Kidney tubule cell (primary cell): Measurements from ENCODE around the gene SLC36A1.
"Not testable (repeated sequence)": the region's sequence is repeated elsewhere in the genome, so short reads cannot be mapped to it uniquely, and the experiment has no call there.

Experiments used
- DNase-seq: peaks from one replicate; pipeline ENCODE4 v3.0.0-alpha.2; 2018; ENCODE audit warnings: low spot score

The SLC36A1 gene

DNA sequence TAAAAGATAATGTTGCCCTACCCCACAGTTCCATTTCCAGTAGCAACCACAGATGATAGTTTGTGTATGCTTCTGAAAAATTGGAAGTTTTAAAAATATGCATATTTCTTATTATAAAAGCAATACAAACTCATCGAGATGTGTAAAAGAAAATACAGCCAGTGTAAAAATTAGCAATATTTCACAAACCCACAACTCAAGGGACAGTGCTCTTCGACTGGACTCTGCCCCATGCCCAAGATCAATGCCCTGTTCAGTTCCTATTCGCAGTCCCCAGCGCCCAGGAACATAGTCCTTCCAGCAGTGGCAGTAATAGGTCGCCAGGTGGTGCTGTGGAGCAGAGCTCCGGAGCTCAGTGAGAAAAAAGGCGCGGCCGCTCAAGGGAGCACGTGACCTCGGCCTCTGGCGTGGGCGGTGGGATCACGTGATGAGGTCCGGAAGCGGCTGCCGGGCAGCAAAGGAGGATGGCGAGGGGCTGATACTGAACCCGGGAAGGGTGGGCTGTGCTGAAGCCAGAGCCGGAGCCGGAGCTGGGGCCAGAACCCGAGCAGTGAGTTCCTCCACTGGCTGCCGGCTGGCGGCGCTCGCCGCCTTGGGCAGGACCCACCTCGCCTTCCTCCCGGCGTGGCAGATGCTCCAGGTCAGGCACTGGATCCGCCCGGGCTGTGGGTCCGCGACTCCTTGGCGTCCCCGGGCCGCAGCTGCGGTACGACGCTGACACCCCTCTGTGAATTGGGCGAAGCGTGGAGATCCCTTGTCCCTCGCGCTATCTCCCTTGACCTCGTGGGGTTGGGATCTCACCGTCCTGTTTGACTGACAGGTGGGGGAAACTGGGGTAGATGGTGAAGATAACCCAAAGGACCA is at the start of gene SLC36A1:
Gene SLC36A1 (plus strand): TSS at position 430 of the 864 bp plus-strand sequence. CDS start 11,190 bp downstream, outside the sequence.
- peak; percentile 89 for DNase-seq

GRCh38 chr5:151405334-151406160 is 41.9 kb upstream of the SLC36A1 start:
- no peak for DNase-seq

GRCh38 chr5:151406322-151406947 is 41.0 kb upstream of the SLC36A1 start:
- DNase-seq, result peak; percentile 31

GRCh38 chr5:151408591-151409230 is 38.7 kb upstream of the SLC36A1 start:
- DNase-seq, result no peak

DNA sequence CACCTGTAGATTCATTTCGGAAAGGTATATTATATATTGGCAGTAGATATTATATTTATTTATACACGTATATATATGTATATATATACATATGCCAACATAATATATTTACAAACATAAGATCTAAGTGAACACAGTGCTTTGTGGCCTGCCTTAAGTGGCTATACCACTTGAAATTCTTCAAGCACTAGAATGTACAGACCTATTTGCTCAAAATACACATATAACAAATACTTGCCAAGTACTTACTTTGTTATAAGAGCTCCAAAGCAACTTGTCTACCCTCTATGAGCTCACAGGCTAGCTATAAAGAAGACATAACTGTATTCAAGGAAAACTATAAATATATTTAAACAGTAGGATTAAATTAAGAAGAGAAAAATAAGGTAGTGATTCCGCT is 33.6 kb upstream of the SLC36A1 start:
- no peak for DNase-seq

DNA sequence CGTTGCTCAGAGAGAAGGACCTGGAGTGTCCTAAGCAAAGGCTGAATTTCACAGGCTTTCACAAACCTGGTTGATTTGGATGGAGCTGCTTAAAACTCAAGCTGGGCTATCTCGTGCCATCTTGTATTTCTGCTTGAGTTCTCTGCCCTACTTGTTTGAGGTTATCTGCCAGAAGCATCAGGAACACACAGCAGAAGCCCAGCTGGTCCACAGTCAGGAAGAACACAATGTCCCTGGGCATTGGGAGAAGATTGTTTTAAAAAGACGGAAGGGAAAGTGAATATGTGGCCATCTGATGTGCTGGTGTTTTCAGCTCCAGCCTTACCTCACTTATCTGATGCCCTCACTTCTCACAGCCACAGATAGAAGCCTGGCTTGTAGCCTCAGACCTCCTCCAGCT is 32.9 kb upstream of the SLC36A1 start:
- no peak for DNase-seq

DNA sequence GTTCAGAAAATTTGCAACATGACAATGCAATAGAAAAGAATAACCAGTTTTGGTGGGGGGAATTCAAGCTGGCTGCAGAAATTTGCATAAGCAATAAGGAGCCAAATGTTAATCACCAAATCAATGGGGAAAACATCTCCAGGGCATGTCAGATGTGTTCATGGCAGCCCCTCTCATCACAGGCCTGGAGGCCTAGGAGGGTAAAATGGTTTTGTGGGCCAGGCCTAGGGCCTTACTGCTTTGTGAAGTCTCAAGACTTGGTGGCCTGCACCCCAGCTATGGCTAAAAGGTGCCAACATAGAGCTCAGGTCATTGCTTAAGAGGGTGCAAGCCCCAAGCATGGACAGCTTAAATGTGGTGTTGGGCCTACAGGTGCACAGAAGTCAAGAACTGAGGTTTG is 29.7 kb upstream of the SLC36A1 start:
- DNase-seq, result no peak

DNA sequence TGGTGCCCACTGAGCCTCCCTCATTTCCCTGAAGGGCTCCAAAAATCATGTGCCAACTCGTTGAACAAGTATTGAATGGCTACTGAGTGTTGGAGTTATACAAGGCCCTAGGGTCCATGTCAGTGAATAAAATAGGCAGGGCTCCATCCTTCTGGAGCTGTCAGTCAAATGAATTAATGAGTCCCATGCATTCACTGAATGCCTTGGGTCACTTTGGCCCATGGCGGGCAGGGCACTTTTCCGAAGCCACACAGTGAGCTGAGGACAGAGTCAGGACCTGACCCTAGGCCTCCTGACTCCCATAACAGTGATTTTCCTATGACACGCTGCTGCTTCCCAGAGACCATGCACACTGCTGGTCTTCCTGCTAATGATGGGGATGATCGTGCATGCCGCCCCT is 27.3 kb upstream of the SLC36A1 start:
- no peak for DNase-seq

GRCh38 chr5:151424892-151425523 is 22.4 kb upstream of the SLC36A1 start:
- DNase-seq, result no peak

DNA sequence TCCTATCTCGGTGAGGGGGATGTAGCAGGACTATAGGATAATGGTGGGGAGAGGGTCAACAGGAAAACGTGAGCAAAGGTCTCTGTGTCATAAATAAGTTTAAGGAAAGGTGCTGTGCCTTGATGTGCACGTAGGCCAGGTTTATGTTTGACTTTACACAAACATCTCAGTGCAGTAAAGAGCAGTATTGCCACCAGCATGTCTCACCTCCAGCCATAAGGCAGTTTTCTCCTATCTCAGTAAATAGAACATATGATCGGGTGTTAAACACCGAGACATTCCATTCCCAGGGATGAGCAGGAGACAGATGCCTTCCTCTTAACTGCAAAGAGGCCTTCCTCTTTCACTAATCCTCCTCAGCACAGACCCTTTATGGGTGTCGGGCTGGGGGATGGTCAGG is 21.1 kb upstream of the SLC36A1 start:
- DNase-seq, result not testable (repeated sequence)

- DNase-seq, result no peak
Measured at GRCh38 chr5:151427258-151427657, 20.1 kb upstream of the SLC36A1 start.

DNA sequence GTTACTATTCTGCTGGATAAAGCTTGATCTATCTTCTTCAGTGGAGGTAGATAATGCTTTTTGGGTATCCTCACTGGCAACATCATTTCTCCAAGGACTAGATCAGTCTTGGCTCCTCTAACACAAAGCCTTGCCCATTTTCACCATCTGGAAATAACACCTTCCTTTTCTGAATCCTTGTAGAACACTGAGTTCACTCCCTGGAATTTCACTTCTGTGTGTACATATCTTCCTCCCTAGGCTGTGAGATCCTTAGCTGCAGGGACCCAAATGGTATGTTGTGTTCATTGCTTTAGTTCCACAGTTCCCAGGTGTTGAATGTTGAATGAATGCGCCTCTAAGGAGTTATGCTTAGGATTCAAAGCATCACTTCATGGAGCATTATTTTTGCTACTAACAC is 16.7 kb upstream of the SLC36A1 start:
- no peak for DNase-seq

DNA sequence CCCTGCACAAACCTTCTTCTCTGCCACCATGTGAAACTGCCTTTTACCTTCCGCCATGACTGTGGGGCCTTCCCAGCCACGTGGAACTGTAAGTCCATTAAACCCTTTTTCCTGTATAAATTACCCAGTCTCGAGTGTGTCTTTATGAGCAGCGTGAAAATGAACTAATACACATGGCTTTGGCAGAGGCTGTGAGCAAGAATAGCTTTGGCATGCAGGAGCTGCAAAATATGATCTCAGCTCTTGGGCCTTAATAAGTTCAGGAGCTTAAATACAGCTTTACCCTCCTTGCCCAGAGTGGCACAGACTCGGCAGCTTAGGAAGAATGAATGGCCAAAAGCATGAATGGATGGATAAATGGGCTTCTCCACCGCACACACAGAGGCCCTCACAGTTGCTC is 15.7 kb upstream of the SLC36A1 start:
- no peak for DNase-seq

GRCh38 chr5:151432210-151432609 is 15.2 kb upstream of the SLC36A1 start:
- no peak for DNase-seq

GRCh38 chr5:151434570-151435237 is 12.7 kb upstream of the SLC36A1 start:
- DNase-seq, result no peak

- DNase-seq, result peak; percentile 38
Measured at GRCh38 chr5:151448038-151448985, 909 bp downstream of the SLC36A1 start.

- no peak for DNase-seq
Measured at GRCh38 chr5:151449297-151449696, 1.9 kb downstream of the SLC36A1 start.

- no peak for DNase-seq
Measured at GRCh38 chr5:151449839-151450238, 2.4 kb downstream of the SLC36A1 start.

DNA sequence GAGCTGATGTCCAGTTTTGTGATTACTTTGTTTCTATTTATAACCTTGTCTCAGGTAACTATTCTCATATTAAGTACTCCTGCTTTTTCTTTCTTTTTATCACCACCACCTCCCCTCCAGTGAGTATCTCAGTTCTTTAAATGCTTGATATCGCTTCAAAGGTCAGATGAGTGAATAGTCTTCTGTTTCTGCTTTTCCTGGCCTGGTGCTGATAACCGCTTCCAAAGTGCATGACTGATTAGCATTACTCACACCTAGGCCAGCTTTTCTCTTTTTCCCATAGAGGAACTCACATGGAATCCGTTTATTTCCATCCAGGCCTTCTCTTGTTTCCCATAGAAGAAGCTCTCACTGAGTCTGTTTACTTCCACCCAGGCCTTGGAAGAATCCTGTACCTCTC is 3.2 kb downstream of the SLC36A1 start:
- peak; percentile 24 for DNase-seq
